HepG2 (cell line): ENCODE measurements around the gene SLC35F6. TPM values are rescaled to one million over a fixed set of nuclear protein-coding genes. Genes with fewer than 3 reads are reported as not detected.

Source experiments
- GABPA ChIP-seq, 2 experiments: IDR thresholded peaks; 2 replicates each; pipeline ENCODE4 v1.6.1; 2011 to 2016; ENCODE audit warnings: low read depth in 2 of 2, low read length in 1 of 2, missing biosample characterization in 1 of 2, missing genetic modification characterization in 1 of 2
- HDAC1 ChIP-seq: sonication (generic); formaldehyde crosslinking; IDR thresholded peaks from 2 replicates; pipeline ENCODE4 v1.5.1; 2020; ENCODE audit warnings: mild to moderate bottlenecking, missing genetic modification reagents
- HHEX ChIP-seq: IDR thresholded peaks from 2 replicates; pipeline ENCODE4 v1.6.1; 2016; ENCODE audit warnings: control low read depth
- HOXD1 ChIP-seq: sonication (generic); formaldehyde crosslinking; IDR thresholded peaks from 2 replicates; pipeline ENCODE4 v1.5.0; 2020; ENCODE audit warnings: missing genetic modification reagents
- KAT2B ChIP-seq: fragments of 150-350 bp; IDR thresholded peaks from 2 replicates; pipeline ENCODE4 v1.6.1; 2014; ENCODE audit warnings: low read depth, low read length, borderline replicate concordance
- MED13 ChIP-seq: sonication (generic); formaldehyde crosslinking; IDR thresholded peaks from 2 replicates; pipeline ENCODE4 v1.5.0; 2020; ENCODE audit warnings: missing genetic modification reagents
- MLLT10 ChIP-seq: sonication (generic); formaldehyde crosslinking; IDR thresholded peaks from 2 replicates; pipeline ENCODE4 v1.4.0; 2020; ENCODE audit warnings: missing genetic modification reagents
- MTF1 ChIP-seq: sonication (generic); formaldehyde crosslinking; IDR thresholded peaks from 2 replicates; pipeline ENCODE4 v1.5.0; 2020; ENCODE audit warnings: missing genetic modification reagents
- NCOR1 ChIP-seq: fragments of 200-600 bp; sonication (generic); IDR thresholded peaks from 2 replicates; pipeline ENCODE4 v1.7.0; 2017; ENCODE audit warnings: antibody characterized with exemption, low read length, borderline replicate concordance
- PAX8 ChIP-seq: sonication (generic); formaldehyde crosslinking; IDR thresholded peaks from 2 replicates; pipeline ENCODE4 v1.8.0; 2022; ENCODE audit warnings: mild to moderate bottlenecking, missing genetic modification reagents, borderline replicate concordance
- REL ChIP-seq: sonication (generic); formaldehyde crosslinking; conservative IDR thresholded peaks from 2 replicates; pipeline ENCODE4 v1.8.0; 2022; ENCODE audit warnings: mild to moderate bottlenecking, missing genetic modification reagents, moderate library complexity
- RFX1 ChIP-seq: fragments of 450-650 bp; IDR thresholded peaks from 2 replicates; pipeline ENCODE4 v1.6.1; 2017
- RFXAP ChIP-seq: sonication (generic); formaldehyde crosslinking; IDR thresholded peaks from 2 replicates; pipeline ENCODE4 v1.4.0; 2020; ENCODE audit warnings: missing genetic modification reagents, borderline replicate concordance
- RXRA ChIP-seq: sonication (generic); formaldehyde crosslinking; IDR thresholded peaks from 2 replicates; pipeline ENCODE4 v1.5.1; 2020; ENCODE audit warnings: missing genetic modification reagents
- SATB2 ChIP-seq: sonication (generic); formaldehyde crosslinking; IDR thresholded peaks from 2 replicates; pipeline ENCODE4 v1.5.0; 2020; ENCODE audit warnings: missing genetic modification reagents
- STAG1 ChIP-seq: sonication (generic); formaldehyde crosslinking; IDR thresholded peaks from 2 replicates; pipeline ENCODE4 v1.4.0; 2020; ENCODE audit warnings: missing genetic modification reagents
- ZC3H13 ChIP-seq: sonication (generic); formaldehyde crosslinking; IDR thresholded peaks from 2 replicates; pipeline ENCODE4 v1.8.1; 2023; ENCODE audit warnings: mild to moderate bottlenecking, missing genetic modification reagents, moderate library complexity
- ZNF441 ChIP-seq: sonication (generic); formaldehyde crosslinking; IDR thresholded peaks from 2 replicates; pipeline ENCODE4 v1.7.0; 2021; ENCODE audit warnings: missing genetic modification reagents, borderline replicate concordance
- ZNF460 ChIP-seq: sonication (generic); formaldehyde crosslinking; IDR thresholded peaks from 2 replicates; pipeline ENCODE4 v1.5.1; 2020; ENCODE audit warnings: missing genetic modification reagents, mild to moderate bottlenecking, borderline replicate concordance
- polyA plus RNA-seq, 8 experiments: library from polyadenylated mRNA; depleted of rRNA in 3 of 8; stranded (reverse) in 7 of 8; unstranded in 1 of 8; fragments of >200 nt; fragmentation: Illumina TruSeq in 4 of 8; extraction: Trizol in 4 of 8; gene quantifications; 2 replicates each; pipeline versions ENCODE4 v1.2.1 to v1.2.3, GENCODE V29; 2011 to 2016; ENCODE audit warnings: low read depth in 4 of 8, missing spikeins in 1 of 8, mixed read lengths in 1 of 8; ENCODE audit not compliant: insufficient read depth in 1 of 8
- total RNA-seq, 5 experiments: library from RNA; depleted of rRNA; stranded (reverse); fragments of >200 nt; fragmentation: Illumina TruSeq; extraction: Trizol; gene quantifications; 2 replicates each; pipeline ENCODE4 v1.2.3, GENCODE V29; 2016; ENCODE audit warnings: low read depth in 1 of 5
- TF ChIP-seq, protein P1 (sequence below): sonication (generic); formaldehyde crosslinking; IDR thresholded peaks from 2 replicates; pipeline ENCODE4 v1.5.0; 2020; ENCODE audit warnings: mild to moderate bottlenecking, missing genetic modification reagents, borderline replicate concordance
- TF ChIP-seq, protein P2 (sequence below): sonication (generic); formaldehyde crosslinking; IDR thresholded peaks from 2 replicates; pipeline ENCODE4 v1.5.0; 2020; ENCODE audit warnings: mild to moderate bottlenecking, missing genetic modification reagents

SLC35F6 gene
- total and polyA plus RNA-seq, 2 of the 13 experiments (the other 11 are each of a cell fraction or from before 2014, with no cell fraction given), result 15.2 to 21.2 TPM

DNA sequence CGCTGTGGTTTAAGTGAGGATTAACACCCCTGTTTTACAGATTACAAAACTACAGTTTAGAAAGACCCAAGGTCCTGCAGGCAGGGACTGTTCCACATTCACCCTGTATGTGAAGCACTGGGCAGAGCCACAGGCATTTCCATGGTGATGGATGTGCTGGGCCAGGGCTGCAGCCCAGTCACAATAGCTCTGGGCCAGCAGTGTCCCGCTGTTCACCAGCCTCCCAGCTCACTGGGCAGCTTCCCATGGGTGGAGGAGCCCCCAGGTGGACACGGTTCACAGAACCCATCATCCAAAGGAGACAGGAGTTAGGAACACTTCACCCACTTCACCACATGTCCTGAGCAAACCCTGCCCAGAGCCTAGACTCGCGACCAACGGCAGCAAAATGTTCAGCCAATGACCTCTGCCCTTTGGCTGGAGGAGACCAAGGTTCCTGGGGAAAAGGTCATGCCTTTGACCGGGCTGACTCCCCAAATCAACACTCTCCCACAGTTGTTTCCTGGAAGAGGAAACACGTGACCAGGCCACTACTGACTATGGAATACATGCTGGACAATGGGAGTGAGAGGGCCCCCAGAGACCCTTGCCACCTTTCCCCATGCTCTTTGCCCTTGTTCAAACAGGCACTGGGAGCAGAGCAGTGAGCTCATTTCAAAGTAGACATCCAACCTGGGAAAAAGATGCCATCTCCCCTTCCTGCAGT is 28.0 kb upstream of the SLC35F6 start (continued):
- TF ChIP-seq, protein P1, sequence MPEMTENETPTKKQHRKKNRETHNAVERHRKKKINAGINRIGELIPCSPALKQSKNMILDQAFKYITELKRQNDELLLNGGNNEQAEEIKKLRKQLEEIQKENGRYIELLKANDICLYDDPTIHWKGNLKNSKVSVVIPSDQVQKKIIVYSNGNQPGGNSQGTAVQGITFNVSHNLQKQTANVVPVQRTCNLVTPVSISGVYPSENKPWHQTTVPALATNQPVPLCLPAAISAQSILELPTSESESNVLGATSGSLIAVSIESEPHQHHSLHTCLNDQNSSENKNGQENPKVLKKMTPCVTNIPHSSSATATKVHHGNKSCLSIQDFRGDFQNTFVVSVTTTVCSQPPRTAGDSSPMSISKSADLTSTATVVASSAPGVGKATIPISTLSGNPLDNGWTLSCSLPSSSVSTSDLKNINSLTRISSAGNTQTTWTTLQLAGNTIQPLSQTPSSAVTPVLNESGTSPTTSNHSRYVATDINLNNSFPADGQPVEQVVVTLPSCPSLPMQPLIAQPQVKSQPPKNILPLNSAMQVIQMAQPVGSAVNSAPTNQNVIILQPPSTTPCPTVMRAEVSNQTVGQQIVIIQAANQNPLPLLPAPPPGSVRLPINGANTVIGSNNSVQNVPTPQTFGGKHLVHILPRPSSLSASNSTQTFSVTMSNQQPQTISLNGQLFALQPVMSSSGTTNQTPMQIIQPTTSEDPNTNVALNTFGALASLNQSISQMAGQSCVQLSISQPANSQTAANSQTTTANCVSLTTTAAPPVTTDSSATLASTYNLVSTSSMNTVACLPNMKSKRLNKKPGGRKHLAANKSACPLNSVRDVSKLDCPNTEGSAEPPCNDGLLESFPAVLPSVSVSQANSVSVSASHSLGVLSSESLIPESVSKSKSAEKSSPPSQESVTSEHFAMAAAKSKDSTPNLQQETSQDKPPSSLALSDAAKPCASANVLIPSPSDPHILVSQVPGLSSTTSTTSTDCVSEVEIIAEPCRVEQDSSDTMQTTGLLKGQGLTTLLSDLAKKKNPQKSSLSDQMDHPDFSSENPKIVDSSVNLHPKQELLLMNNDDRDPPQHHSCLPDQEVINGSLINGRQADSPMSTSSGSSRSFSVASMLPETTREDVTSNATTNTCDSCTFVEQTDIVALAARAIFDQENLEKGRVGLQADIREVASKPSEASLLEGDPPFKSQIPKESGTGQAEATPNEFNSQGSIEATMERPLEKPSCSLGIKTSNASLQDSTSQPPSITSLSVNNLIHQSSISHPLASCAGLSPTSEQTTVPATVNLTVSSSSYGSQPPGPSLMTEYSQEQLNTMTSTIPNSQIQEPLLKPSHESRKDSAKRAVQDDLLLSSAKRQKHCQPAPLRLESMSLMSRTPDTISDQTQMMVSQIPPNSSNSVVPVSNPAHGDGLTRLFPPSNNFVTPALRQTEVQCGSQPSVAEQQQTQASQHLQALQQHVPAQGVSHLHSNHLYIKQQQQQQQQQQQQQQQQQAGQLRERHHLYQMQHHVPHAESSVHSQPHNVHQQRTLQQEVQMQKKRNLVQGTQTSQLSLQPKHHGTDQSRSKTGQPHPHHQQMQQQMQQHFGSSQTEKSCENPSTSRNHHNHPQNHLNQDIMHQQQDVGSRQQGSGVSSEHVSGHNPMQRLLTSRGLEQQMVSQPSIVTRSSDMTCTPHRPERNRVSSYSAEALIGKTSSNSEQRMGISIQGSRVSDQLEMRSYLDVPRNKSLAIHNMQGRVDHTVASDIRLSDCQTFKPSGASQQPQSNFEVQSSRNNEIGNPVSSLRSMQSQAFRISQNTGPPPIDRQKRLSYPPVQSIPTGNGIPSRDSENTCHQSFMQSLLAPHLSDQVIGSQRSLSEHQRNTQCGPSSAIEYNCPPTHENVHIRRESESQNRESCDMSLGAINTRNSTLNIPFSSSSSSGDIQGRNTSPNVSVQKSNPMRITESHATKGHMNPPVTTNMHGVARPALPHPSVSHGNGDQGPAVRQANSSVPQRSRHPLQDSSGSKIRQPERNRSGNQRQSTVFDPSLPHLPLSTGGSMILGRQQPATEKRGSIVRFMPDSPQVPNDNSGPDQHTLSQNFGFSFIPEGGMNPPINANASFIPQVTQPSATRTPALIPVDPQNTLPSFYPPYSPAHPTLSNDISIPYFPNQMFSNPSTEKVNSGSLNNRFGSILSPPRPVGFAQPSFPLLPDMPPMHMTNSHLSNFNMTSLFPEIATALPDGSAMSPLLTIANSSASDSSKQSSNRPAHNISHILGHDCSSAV (CRISPR knock-in tag), result no peak
- no peak for TF ChIP-seq SATB2
- TF ChIP-seq MTF1 (CRISPR knock-in tag), result no peak
- no peak for TF ChIP-seq MED13
- no peak for TF ChIP-seq RFX1
- no peak for TF ChIP-seq KAT2B
- no peak for TF ChIP-seq GABPA (IDR thresholded peaks at IDR 0.05; ENCODE audit: low read depth, low read length)
- TF ChIP-seq GABPA (CRISPR knock-in tag; IDR thresholded peaks at IDR 0.05; ENCODE audit: low read depth), result peak; percentile 62; the same call in 1 of the 2 replicates
- TF ChIP-seq ZC3H13 (CRISPR knock-in tag), result no peak
- TF ChIP-seq STAG1 (CRISPR knock-in tag), result peak; percentile 51
- peak; percentile 63; the same call in 1 of the 2 replicates for TF ChIP-seq HDAC1
- no peak for TF ChIP-seq REL (CRISPR knock-in tag)
- no peak for TF ChIP-seq HHEX (CRISPR knock-in tag)
- TF ChIP-seq MLLT10, result no peak
- TF ChIP-seq ZNF441 (CRISPR knock-in tag), result peak; percentile 61; the same call in 1 of the 2 replicates
- peak; percentile 92 for TF ChIP-seq RXRA (CRISPR knock-in tag)
- no peak for TF ChIP-seq PAX8
- peak; percentile 75; the same call in 1 of the 2 replicates for TF ChIP-seq NCOR1
- TF ChIP-seq, protein P2, sequence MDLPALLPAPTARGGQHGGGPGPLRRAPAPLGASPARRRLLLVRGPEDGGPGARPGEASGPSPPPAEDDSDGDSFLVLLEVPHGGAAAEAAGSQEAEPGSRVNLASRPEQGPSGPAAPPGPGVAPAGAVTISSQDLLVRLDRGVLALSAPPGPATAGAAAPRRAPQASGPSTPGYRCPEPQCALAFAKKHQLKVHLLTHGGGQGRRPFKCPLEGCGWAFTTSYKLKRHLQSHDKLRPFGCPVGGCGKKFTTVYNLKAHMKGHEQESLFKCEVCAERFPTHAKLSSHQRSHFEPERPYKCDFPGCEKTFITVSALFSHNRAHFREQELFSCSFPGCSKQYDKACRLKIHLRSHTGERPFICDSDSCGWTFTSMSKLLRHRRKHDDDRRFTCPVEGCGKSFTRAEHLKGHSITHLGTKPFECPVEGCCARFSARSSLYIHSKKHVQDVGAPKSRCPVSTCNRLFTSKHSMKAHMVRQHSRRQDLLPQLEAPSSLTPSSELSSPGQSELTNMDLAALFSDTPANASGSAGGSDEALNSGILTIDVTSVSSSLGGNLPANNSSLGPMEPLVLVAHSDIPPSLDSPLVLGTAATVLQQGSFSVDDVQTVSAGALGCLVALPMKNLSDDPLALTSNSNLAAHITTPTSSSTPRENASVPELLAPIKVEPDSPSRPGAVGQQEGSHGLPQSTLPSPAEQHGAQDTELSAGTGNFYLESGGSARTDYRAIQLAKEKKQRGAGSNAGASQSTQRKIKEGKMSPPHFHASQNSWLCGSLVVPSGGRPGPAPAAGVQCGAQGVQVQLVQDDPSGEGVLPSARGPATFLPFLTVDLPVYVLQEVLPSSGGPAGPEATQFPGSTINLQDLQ (CRISPR knock-in tag), result no peak
- TF ChIP-seq HOXD1 (CRISPR knock-in tag), result no peak
- no peak for TF ChIP-seq ZNF460 (CRISPR knock-in tag)
- no peak for TF ChIP-seq RFXAP (CRISPR knock-in tag)
